IMR-90 (cell line): ENCODE data around the gene CCR5. TPM values are rescaled to one million over a fixed set of nuclear protein-coding genes. Genes with fewer than 3 reads are reported as not detected.

Experiments used
- ATAC-seq: fragments of 200-7000 bp; cut with Tn5 transposase; 2 replicates; pipeline ENCODE4 v1.9.1; 2020; ENCODE audit warnings: low read depth, mild to moderate bottlenecking, moderate library complexity
- BruUV-seq: library from RNA; stranded (reverse); fragments of 400-500 nt; replicated peaks from 2 replicates; lab custom pipeline; 2021; lab: Mats Ljungman, UMichigan
- CTCF ChIA-PET: fragments of 300-600 bp; formaldehyde crosslinking; extraction: SDS; loops from one replicate; lab custom pipeline; 2021; ENCODE audit warnings: antibody characterized with exemption; lab: Yijun Ruan, JAX
- POLR2A ChIA-PET: fragments of 300-600 bp; sonication (Branson Sonifier 250); formaldehyde crosslinking; loops from one replicate; lab custom pipeline; 2022; ENCODE audit warnings: antibody characterized with exemption; ENCODE audit not compliant: unreplicated experiment; lab: Charles Lee
- DNase-seq: peaks from one replicate; pipeline ENCODE4 v3.0.0; 2013
- H2AFZ ChIP-seq: replicated peaks from 2 replicates; pipeline ENCODE3; 2013; ENCODE audit warnings: low read length, mild to moderate bottlenecking; ENCODE audit not compliant: poor library complexity
- H2AK5ac ChIP-seq: 2 replicates; pipeline ENCODE4 v1.6.1; 2013; ENCODE audit warnings: low read depth, low read length, inconsistent platforms
- H2AK9ac ChIP-seq: replicated peaks from 2 replicates; pipeline ENCODE3; 2013; ENCODE audit warnings: mild to moderate bottlenecking, low read depth, low read length, moderate library complexity; ENCODE audit not compliant: poor library complexity
- H2BK120ac ChIP-seq: 2 replicates; pipeline ENCODE4 v1.6.1; 2013; ENCODE audit warnings: low read depth, low read length, inconsistent platforms
- H2BK15ac ChIP-seq: 3 replicates; pipeline ENCODE4 v1.6.1; 2013; ENCODE audit warnings: low read depth, low read length, inconsistent platforms
- H2BK20ac ChIP-seq: 2 replicates; pipeline ENCODE4 v1.6.1; 2013; ENCODE audit warnings: low read depth, mild to moderate bottlenecking, inconsistent platforms, low read length, moderate library complexity
- H2BK5ac ChIP-seq: 2 replicates; pipeline ENCODE4 v1.6.1; 2013; ENCODE audit warnings: mild to moderate bottlenecking, low read depth, low read length, inconsistent platforms; ENCODE audit not compliant: poor library complexity, severe bottlenecking
- H3K14ac ChIP-seq: replicated peaks from 2 replicates; pipeline ENCODE4 v1.6.1; 2013; ENCODE audit warnings: low read depth, low read length, inconsistent platforms
- H3K18ac ChIP-seq: 2 replicates; pipeline ENCODE4 v1.6.1; 2013; ENCODE audit warnings: low read depth, low read length, control low read depth
- H3K23ac ChIP-seq: 2 replicates; pipeline ENCODE4 v1.6.1; 2013; ENCODE audit warnings: low read depth, low read length, inconsistent platforms
- H3K27ac ChIP-seq: 2 replicates; pipeline ENCODE4 v1.5.1; 2013; ENCODE audit warnings: mild to moderate bottlenecking, control low read depth, low read length; ENCODE audit not compliant: insufficient read depth
- H3K27me3 ChIP-seq: 2 replicates; pipeline ENCODE4 v1.6.1; 2013; ENCODE audit warnings: low read length; ENCODE audit not compliant: control insufficient read depth, insufficient read depth
- H3K36me3 ChIP-seq: 2 replicates; pipeline ENCODE4 v1.6.1; 2013; ENCODE audit warnings: low read length, mixed read lengths; ENCODE audit not compliant: control insufficient read depth, insufficient read depth
- H3K4ac ChIP-seq: 2 replicates; pipeline ENCODE4 v1.6.1; 2013; ENCODE audit warnings: low read depth, low read length, inconsistent platforms
- H3K4me1 ChIP-seq: 2 replicates; pipeline ENCODE4 v1.6.1; 2013; ENCODE audit warnings: low read length, mixed read lengths; ENCODE audit not compliant: control insufficient read depth, insufficient read depth
- H3K4me2 ChIP-seq: 2 replicates; pipeline ENCODE4 v1.6.1; 2013; ENCODE audit warnings: low read depth, mild to moderate bottlenecking, control low read depth, low read length, moderate library complexity
- H3K4me3 ChIP-seq: 2 replicates; pipeline ENCODE4 v1.5.1; 2013; ENCODE audit warnings: low read depth, mild to moderate bottlenecking, control low read depth, low read length, moderate library complexity; ENCODE audit not compliant: insufficient read depth
- H3K56ac ChIP-seq: 2 replicates; pipeline ENCODE4 v1.6.1; 2013; ENCODE audit warnings: low read length, inconsistent platforms; ENCODE audit not compliant: insufficient read depth; ENCODE audit errors: extremely low read depth
- H3K79me1 ChIP-seq, 2 experiments: 2 replicates each; pipeline ENCODE4 v1.6.1; 2013; ENCODE audit warnings: low read length in 2 of 2, inconsistent platforms in 1 of 2, low read depth in 1 of 2
- H3K9ac ChIP-seq: 2 replicates; pipeline ENCODE4 v1.6.1; 2013; ENCODE audit warnings: low read depth, low read length, control low read depth
- H3K9me1 ChIP-seq: 2 replicates; pipeline ENCODE4 v1.6.1; 2013; ENCODE audit warnings: low read length, inconsistent platforms; ENCODE audit not compliant: insufficient read depth
- H3K9me3 ChIP-seq: 2 replicates; pipeline ENCODE4 v1.6.1; 2013; ENCODE audit warnings: low read length; ENCODE audit not compliant: control insufficient read depth, insufficient read depth
- H4K20me1 ChIP-seq: 2 replicates; pipeline ENCODE4 v1.6.1; 2013; ENCODE audit warnings: low read length, inconsistent platforms; ENCODE audit not compliant: insufficient read depth
- H4K5ac ChIP-seq: 2 replicates; pipeline ENCODE4 v1.6.1; 2013; ENCODE audit warnings: mild to moderate bottlenecking, low read depth, low read length, control low read depth
- H4K8ac ChIP-seq, 2 experiments: 2 replicates each; pipeline ENCODE4 v1.6.1; 2013; ENCODE audit warnings: low read depth in 2 of 2, low read length in 2 of 2, control low read depth in 1 of 2, inconsistent platforms in 1 of 2
- H4K91ac ChIP-seq: 2 replicates; pipeline ENCODE4 v1.6.1; 2013; ENCODE audit warnings: low read depth, low read length, inconsistent platforms; ENCODE audit not compliant: insufficient read depth
- MAZ ChIP-seq: IDR thresholded peaks from 2 replicates; pipeline ENCODE4 v1.6.1; 2012; ENCODE audit warnings: low read depth, mild to moderate bottlenecking, low read length, improper control_type of control experiment, moderate library complexity, borderline replicate concordance
- NFE2L2 ChIP-seq: fragments of 150-350 bp; IDR thresholded peaks from 2 replicates; pipeline ENCODE4 v1.6.1; 2016; ENCODE audit warnings: low read depth, mild to moderate bottlenecking, low read length
- RAD21 ChIP-seq: IDR thresholded peaks from 2 replicates; pipeline ENCODE4 v1.6.1; 2012; ENCODE audit warnings: low read length, improper control_type of control experiment
- WGBS, 2 experiments: methylation state at CpG; one replicate each; pipeline versions ENCODE4 v1.1.5 to v1.1.7; 2013; ENCODE audit warnings: missing lambda C conversion rate in 2 of 2; ENCODE audit not compliant: insufficient read length in 1 of 2; ENCODE audit errors: extremely low coverage in 2 of 2; 5-methylcytosine and 5-hydroxymethylcytosine counted together
- dilution Hi-C: fragments of 300-500 bp; cut with HindIII; formaldehyde crosslinking; loops from one replicate; pipeline ENCODE4 v1.14.3; 2018; ENCODE audit warnings: low sequenced_read_pairs; ENCODE audit not compliant: unreplicated experiment
- in situ Hi-C: fragments of 300-500 bp; cut with MboI; formaldehyde crosslinking; loops from 3 replicates; pipeline ENCODE4 v1.14.3; 2019; ENCODE audit warnings: low sequenced_read_pairs, inconsistent platforms, mixed read lengths
- intact Hi-C: fragments of 100-400 bp; cut with micrococcal nuclease; formaldehyde crosslinking; loops from 2 replicates; pipeline ENCODE4 v1.10.0; 2022
- polyA plus RNA-seq, 3 experiments: library from polyadenylated mRNA; depleted of rRNA; stranded (reverse); fragments of >200 nt; gene quantifications; 2 replicates each; pipeline ENCODE4 v1.2.3, GENCODE V29; 2012; ENCODE audit warnings: low replicate concordance in 1 of 3
- total RNA-seq: library from RNA; depleted of rRNA; stranded (reverse); fragments of >200 nt; gene quantifications from 2 replicates; pipeline ENCODE4 v1.2.3, GENCODE V29; 2012

The CCR5 gene
- total and polyA plus RNA-seq, 2 of the 4 experiments (the other 2 are of a cell fraction) = not detected

DNA sequence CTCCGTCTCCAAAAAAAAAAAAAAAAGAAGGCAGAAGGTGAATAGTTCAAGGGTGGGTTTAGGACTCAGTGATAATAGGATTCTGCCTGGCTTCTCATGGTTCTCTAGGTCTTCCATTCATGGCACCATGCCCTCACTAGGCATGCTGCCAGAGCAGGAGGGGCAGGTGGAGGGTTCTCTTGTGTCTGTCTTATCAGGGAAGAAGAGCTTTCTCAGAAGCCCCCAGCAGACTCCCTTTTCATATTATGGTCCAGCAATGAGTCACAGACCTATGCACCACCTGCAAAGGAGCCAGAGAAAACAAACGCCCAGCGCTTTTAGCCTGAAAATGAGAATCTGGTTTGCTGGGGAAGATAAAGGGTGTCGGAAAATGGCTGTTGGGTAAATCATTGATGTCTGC is 13.8 kb upstream of the CCR5 start:
- no peak overlapping the region for H2AFZ ChIP-seq
- dilution Hi-C loops = no loop called here

More for the DNA sequence above, 13.8 kb upstream of the CCR5 start:
- Histone ChIP-seq H2BK20ac (no peak overlapping the region), H3K18ac (no peak overlapping the region), H3K4me3 (no peak overlapping the region), H3K9me3 (no peaks in the 10 kb centered on the region), H3K9me1 (no peaks in the 10 kb centered on the region), H3K4me1 (no peaks in the 10 kb centered on the region), H4K91ac (no peak overlapping the region), H3K9ac (no peak overlapping the region), H2AK5ac (no peak overlapping the region), H3K36me3 (no peaks in the 10 kb centered on the region), H2AK9ac (no peak overlapping the region), H3K4me2 (no peak overlapping the region), H2BK15ac (no peak overlapping the region), H3K56ac (no peak overlapping the region), H4K5ac (no peak overlapping the region), H4K20me1 (no peaks in the 10 kb centered on the region), H3K23ac (no peak overlapping the region), H3K27ac (no peak overlapping the region), H3K79me1 (no peaks in the 10 kb centered on the region), H2BK5ac (no peak overlapping the region), H3K14ac (no peak overlapping the region), H2BK120ac (no peak overlapping the region), H3K27me3 (peaks cover 55% of the 10 kb centered on the region), H4K8ac (no peak overlapping the region), H3K4ac (no peak overlapping the region)
- intact Hi-C loops (no loop called here), in situ Hi-C loops (no loop called here)
- no peak for DNase-seq
- no peak for ATAC-seq
- ChIA-PET CTCF (no interaction called here), POLR2A (no interaction called here)
- TF ChIP-seq NFE2L2 (no peak), RAD21 (no peak), MAZ (no peak)
- 93% methylated on average over 3 of the region's 4 CpGs; no CpG with 5 or more reads in 1 of the 2 experiments for WGBS, 2 experiments
- no TSS peak for BruUV-seq
